A673 (cell line): ENCODE data around the gene TARBP1.

ENCODE experiments used
- CTCF ChIP-seq: fragments of 300-800, 200-600 bp; sonication (generic); conservative IDR thresholded peaks from 2 replicates; pipeline ENCODE4 v1.5.1; 2017; ENCODE audit warnings: low read depth, mild to moderate bottlenecking, antibody characterized with exemption, low read length, moderate library complexity, mixed read lengths
- EZH2 ChIP-seq: fragments of 200-600 bp; sonication (generic); IDR thresholded peaks from 2 replicates; pipeline ENCODE4 v1.6.1; 2017; ENCODE audit warnings: borderline replicate concordance, low read depth, mild to moderate bottlenecking, mixed read lengths, antibody characterized with exemption, low read length; ENCODE audit not compliant: poor library complexity, severe bottlenecking

GRCh38 chr1:234512451-234512861 lies 33.5 kb upstream of the TARBP1 start:
- no peak for TF ChIP-seq CTCF
- no peak for TF ChIP-seq EZH2
